Mesodermal cell (in vitro differentiated cells): ENCODE data around the gene XRCC4.

Experiments
- H3K27ac ChIP-seq: 2 replicates; pipeline ENCODE4 v1.7.0; 2013; ENCODE audit warnings: mild to moderate bottlenecking, low read depth, low read length, moderate library complexity; ENCODE audit not compliant: severe bottlenecking
- H3K36me3 ChIP-seq: 2 replicates; pipeline ENCODE4 v1.7.1; 2013; ENCODE audit warnings: mild to moderate bottlenecking, low read length, moderate library complexity; ENCODE audit not compliant: control insufficient read depth, insufficient read depth
- H3K4me1 ChIP-seq: one replicate; pipeline ENCODE4 v1.7.1; 2013; ENCODE audit warnings: mild to moderate bottlenecking, low read length; ENCODE audit not compliant: insufficient read depth, control insufficient read depth, poor library complexity, severe bottlenecking
- H3K4me3 ChIP-seq: 2 replicates; pipeline ENCODE4 v1.7.0; 2013; ENCODE audit warnings: low read length, control low read depth, mild to moderate bottlenecking; ENCODE audit not compliant: insufficient read depth, poor library complexity, severe bottlenecking; ENCODE audit errors: extremely low read depth
- H3K9me3 ChIP-seq: 2 replicates; pipeline ENCODE4 v1.7.1; 2013; ENCODE audit warnings: mild to moderate bottlenecking, low read length, moderate library complexity; ENCODE audit not compliant: control insufficient read depth
- WGBS, 2 experiments: methylation state at CpG; one replicate each; pipeline ENCODE4 v1.1.5; 2013; ENCODE audit warnings: missing lambda C conversion rate in 2 of 2; ENCODE audit not compliant: insufficient coverage in 2 of 2; 5-methylcytosine and 5-hydroxymethylcytosine counted together

The XRCC4 gene

GRCh38 chr5:83400241-83400640 is 322.9 kb downstream of the XRCC4 start:
- Histone ChIP-seq H3K4me1 (no peaks in the 10 kb centered on the region), H3K36me3 (no peaks in the 10 kb centered on the region), H3K27ac (no peak overlapping the region), H3K9me3 (no peaks in the 10 kb centered on the region), H3K4me3 (no peak overlapping the region)
- 80 to 88% methylated on average over 1 of the region's 4 CpGs for WGBS, 2 experiments

- no peaks in the 10 kb centered on the region for H3K4me1 ChIP-seq
- no peaks in the 10 kb centered on the region for H3K9me3 ChIP-seq
- no peaks in the 10 kb centered on the region for H3K36me3 ChIP-seq
- H3K4me3 ChIP-seq = no peak overlapping the region
- no peak overlapping the region for H3K27ac ChIP-seq
- no CpG with 5 or more reads among the region's 3 CpGs for WGBS, 2 experiments
Measured at GRCh38 chr5:83400701-83401100, 323.4 kb downstream of the XRCC4 start.

DNA sequence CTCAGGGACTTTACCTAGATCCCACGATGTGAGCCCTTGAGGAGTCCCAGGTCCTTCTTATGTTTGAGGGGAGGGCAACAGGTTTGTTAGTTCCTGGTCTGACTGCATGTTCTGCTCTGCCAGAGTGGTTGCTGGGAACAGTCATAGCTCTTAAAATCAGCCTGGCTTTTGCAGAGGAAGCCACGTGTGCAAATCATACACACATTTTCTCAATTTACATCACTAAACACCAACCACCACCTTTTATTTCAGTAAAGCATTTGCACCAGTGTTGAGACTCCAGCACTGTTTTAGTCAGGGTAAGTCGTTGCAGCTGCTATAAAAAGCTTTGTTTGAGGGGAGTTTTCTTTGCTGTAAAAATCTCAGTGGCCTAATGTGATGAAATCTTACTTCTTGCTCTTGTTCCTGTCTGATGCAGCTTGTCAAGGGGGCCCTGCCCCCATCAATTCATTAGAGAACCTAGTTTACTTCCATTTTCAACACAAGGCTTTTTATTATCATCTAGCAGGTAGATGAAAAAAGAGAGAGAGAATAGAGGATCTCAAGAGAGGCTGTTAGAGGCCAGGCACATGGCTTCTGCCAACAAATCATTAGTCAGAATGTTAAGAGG is 323.9 kb downstream of the XRCC4 start:
- Histone ChIP-seq H3K27ac (no peak overlapping the region), H3K4me1 (no peaks in the 10 kb centered on the region), H3K9me3 (no peaks in the 10 kb centered on the region), H3K4me3 (no peak overlapping the region), H3K36me3 (no peaks in the 10 kb centered on the region)
- WGBS, 2 experiments = 22 to 46% methylated on average over 1 to 3 of the region's 3 CpGs

- H3K36me3 ChIP-seq = no peaks in the 10 kb centered on the region
- H3K27ac ChIP-seq = no peak overlapping the region
- no peaks in the 10 kb centered on the region for H3K4me1 ChIP-seq
- H3K4me3 ChIP-seq = no peak overlapping the region
- H3K9me3 ChIP-seq = no peaks in the 10 kb centered on the region
Measured at GRCh38 chr5:83401775-83402174, 324.4 kb downstream of the XRCC4 start.
